Heart right ventricle (tissue), 16 donors: Measurements from ENCODE around the gene FA2H. TPM values are rescaled to one million over a fixed set of nuclear protein-coding genes. Genes with fewer than 3 reads are reported as not detected.

Experiments
- ATAC-seq, 8 donors: fragments of 200-7000 bp; cut with Tn5 transposase; one replicate each; pipeline ENCODE4 v1.9.1; 2020; ENCODE audit warnings: mild to moderate bottlenecking in 8 of 8, moderate library complexity in 8 of 8, moderate number of reproducible peaks in 1 of 8
- DNase-seq, 2 donors: peaks; one replicate each; pipeline ENCODE4 v3.0.0-alpha.2; 2020
- H3K27ac ChIP-seq, 10 donors: fragments of 200-600 bp; sonication (generic) in 2 of 10; one replicate each; pipeline versions ENCODE4 v1.5.0 to v1.8.0; 2020 to 2022; ENCODE audit warnings: mild to moderate bottlenecking in 3 of 10
- H3K27me3 ChIP-seq, 7 donors: fragments of 200-600 bp; one replicate each; pipeline ENCODE4 v1.8.0; 2021 to 2022; ENCODE audit warnings: mild to moderate bottlenecking in 2 of 7
- H3K36me3 ChIP-seq, 9 donors: fragments of 200-600 bp; sonication (generic) in 1 of 9; one replicate each; pipeline versions ENCODE4 v1.5.0 to v1.8.0; 2020 to 2022; ENCODE audit warnings: mild to moderate bottlenecking in 2 of 9
- H3K4me1 ChIP-seq, 9 donors: fragments of 200-600 bp; sonication (generic) in 1 of 9; one replicate each; pipeline versions ENCODE4 v1.5.0 to v1.8.0; 2020 to 2022; ENCODE audit warnings: mild to moderate bottlenecking in 4 of 9
- H3K4me3 ChIP-seq, 10 donors: fragments of 200-600 bp; sonication (generic) in 2 of 10; one replicate each; pipeline versions ENCODE4 v1.5.0 to v1.8.0; 2020 to 2022; ENCODE audit warnings: mild to moderate bottlenecking in 7 of 10, moderate library complexity in 2 of 10
- H3K9me3 ChIP-seq, 11 donors: fragments of 200-600 bp in 10 of 11; sonication (generic) in 2 of 11; one replicate each; pipeline versions ENCODE4 v1.5.0 to v1.8.0; 2013 to 2022; ENCODE audit warnings: mild to moderate bottlenecking in 2 of 11, control low read depth in 1 of 11, moderate library complexity in 1 of 11
- CTCF ChIP-seq, 9 donors: fragments of 200-600 bp; sonication (generic) in 2 of 9; IDR thresholded peaks; one replicate each; pipeline versions ENCODE4 v1.5.0 to v1.8.0; 2021 to 2022; ENCODE audit warnings: antibody characterized with exemption in 9 of 9, mild to moderate bottlenecking in 5 of 9, moderate library complexity in 1 of 9
- WGBS, 2 donors: extraction: QIAGEN DNeasy Blood & Tissue Kit; methylation state at CpG; one replicate each; pipeline ENCODE4 v1.1.7; 2013; ENCODE audit warnings: inconsistent platforms in 1 of 2; 5-methylcytosine and 5-hydroxymethylcytosine counted together
- intact Hi-C, 10 donors: fragments of 100-400 bp; cut with DNase I; formaldehyde crosslinking; loops; one replicate each; pipeline versions ENCODE4 v1.11.1 to v1.14.2; 2022
- polyA plus RNA-seq, 2 donors: library from polyadenylated mRNA; stranded (reverse); fragments of 200-250 nt; gene quantifications; one replicate each; pipeline ENCODE4 v1.2.3, GENCODE V29; 2013
- total RNA-seq, 10 donors: library from RNA; stranded (reverse); fragmentation: NEBNext Ultra II Directional in 3 of 10; extraction: Animal tissue kit (Norgen Biotek cat#: 25700) in 3 of 10; gene quantifications; one replicate each; pipeline versions ENCODE4 v1.2.1 to v1.2.4, GENCODE V29; 2021 to 2023
- donor health status: Arrhythmogenic right ventricular cardiomyopathy.
- donor health status: ischemic (EF 13 %, LVEDD 7.1; RV severe dilation, severe dysfunction).
- donor health status: healthy with polysubstance abuse.
- donor health status: DM: no; HTN: yes; CAD: no.
- donor health status: DM: no; HTN: no; CAD: no.
- donor health status: ischemic (EF 25% LVEDD 6.9; RV normal size, moderate dysfunction).
- donor health status: ischemic (EF 25% LVEDD 5.7; RV mildly dilated, moderate dysfunction).
- donor health status: healthy.
- donor health status: DM: yes; HTN: yes; CAD: no.
- donor health status: Ischemic cardiomyopathy.
- donor health status: ischemic (EF 35%, LVEDD 5.7; RV mildly dilated, moderate dysfunction).
- donor health status: nonischemic (EF 11% LVEDD 7.7; RV severe dilation, severe dysfunction).
- donor health status: DM: yes; HTN: yes; CAD: no.
- donor health status: PGD.
- donor health status: ischemic (EF 29% LVEDD 5.4; RV normal size, mild dysfunction).
- donor health status: nonischemic (EF 23%, LVEDD 6.1; RV moderate dilation, normal function).

The FA2H gene
- total and polyA plus RNA-seq, 12 donors, result 0.04 to 0.41 (median 0.15) TPM; not detected in 9

- no peaks in the 10 kb centered on the region for H3K36me3 ChIP-seq
- H3K4me3 ChIP-seq, result peak overlapping the region in 4 of 10 donors; percentile 45 to 55 (median 46)
- H3K9me3 ChIP-seq, result no peaks in the 10 kb centered on the region
- no peak for DNase-seq
- 50 to 52% methylated on average over 14 of the region's 14 CpGs for WGBS, 2 donors
- peaks cover 0 to 13% (median 10%) of the 10 kb centered on the region in 9 donors for H3K4me1 ChIP-seq
- intact Hi-C loops, result loop anchor here in 1 of 10 donors (10.0 kb wide), 1 partner anchor 61 kb away; no protein-coding TSS in a partner anchor
- H3K27me3 ChIP-seq, result peaks cover 0 to 73% (median 52%) of the 10 kb centered on the region in 7 donors
- H3K27ac ChIP-seq, result no peak overlapping the region
- TF ChIP-seq CTCF (IDR thresholded peaks at IDR 0.05), result no peak
- no peak for ATAC-seq
Observed at GRCh38 chr16:74773446-74774222, 986 bp downstream of the FA2H start.

- ATAC-seq (no peak), DNase-seq (no peak)
- intact Hi-C loops, result loop anchor here in 1 of 10 donors (10.0 kb wide), 1 partner anchor 63 kb away; no protein-coding TSS in a partner anchor
- Histone ChIP-seq H3K4me3 (no peak overlapping the region), H3K9me3 (no peaks in the 10 kb centered on the region), H3K4me1 (peaks cover 0 to 13% (median 10%) of the 10 kb centered on the region in 9 donors), H3K36me3 (no peaks in the 10 kb centered on the region), H3K27ac (no peak overlapping the region), H3K27me3 (peaks cover 0 to 80% (median 55%) of the 10 kb centered on the region in 7 donors)
- 74 to 76% methylated on average over 11 of the region's 11 CpGs for WGBS, 2 donors
- no peak for TF ChIP-seq CTCF (IDR thresholded peaks at IDR 0.05)
Observed at GRCh38 chr16:74771656-74772315, 2.8 kb downstream of the FA2H start.

GRCh38 chr16:74770831-74771526, 3.6 kb downstream of the FA2H start:
- TF ChIP-seq CTCF (IDR thresholded peaks at IDR 0.05), result no peak
- Histone ChIP-seq H3K9me3 (no peaks in the 10 kb centered on the region), H3K36me3 (no peaks in the 10 kb centered on the region), H3K4me3 (no peak overlapping the region), H3K27me3 (peaks cover 0 to 82% (median 51%) of the 10 kb centered on the region in 7 donors), H3K27ac (no peak overlapping the region), H3K4me1 (peaks cover 0 to 13% (median 10%) of the 10 kb centered on the region in 9 donors)
- intact Hi-C loops, result loop anchor here in 1 of 10 donors (10.0 kb wide), 1 partner anchor 64 kb away; no protein-coding TSS in a partner anchor
- ATAC-seq (no peak), DNase-seq (no peak)
- WGBS, 2 donors, result 81% methylated on average over 13 of the region's 13 CpGs
